ENCODE results near the gene CATSPERD.

GRCh38 chr19:5784581-5785147 lies 64.2 kb downstream of the CATSPERD start, which contains the start of gene PRR22:
- TF ChIP-seq CTCF (IDR thresholded peaks at IDR 0.05; ENCODE audit: insufficient read depth, low read depth, low read length) (no peak), EZH2 (IDR thresholded peaks at IDR 0.05; ENCODE audit: insufficient read depth, low read length) (no peak)
